Fibroblast of lung (primary cell): ENCODE data around the gene MRPL52. TPM values are rescaled to one million over a fixed set of nuclear protein-coding genes. Genes with fewer than 3 reads are reported as not detected.

Experiments used
- DNase-seq, 2 donors: peaks; one replicate each; pipeline versions ENCODE4 v3.0.0 to v3.0.0-alpha.2; 2010; ENCODE audit warnings: low read depth in 2 of 2
- H2AFZ ChIP-seq: 2 replicates; pipeline ENCODE4 v1.5.1; 2012; ENCODE audit warnings: low read length, control low read depth, inconsistent platforms
- H3K27ac ChIP-seq: 2 replicates; pipeline ENCODE4 v1.5.1; 2011; ENCODE audit warnings: low read length, control low read depth; ENCODE audit not compliant: insufficient read depth
- H3K27me3 ChIP-seq: 2 replicates; pipeline ENCODE4 v1.5.1; 2011; ENCODE audit warnings: mild to moderate bottlenecking, low read length; ENCODE audit not compliant: control insufficient read depth, insufficient read depth
- H3K36me3 ChIP-seq: 2 replicates; pipeline ENCODE4 v1.5.1; 2011; ENCODE audit warnings: low read length; ENCODE audit not compliant: control insufficient read depth, insufficient read depth
- H3K4me1 ChIP-seq: 2 replicates; pipeline ENCODE4 v1.5.1; 2011; ENCODE audit warnings: low read length; ENCODE audit not compliant: control insufficient read depth, insufficient read depth; ENCODE audit errors: extremely low read depth
- H3K4me2 ChIP-seq: 2 replicates; pipeline ENCODE4 v1.5.1; 2011; ENCODE audit warnings: low read length, control low read depth; ENCODE audit not compliant: insufficient read depth; ENCODE audit errors: extremely low read depth
- H3K4me3 ChIP-seq, 4 experiments: fragments of 200-600 bp in 1 of 4; sonication (generic) in 1 of 4; replicated peaks in 1 of 4; 2 replicates each; pipeline ENCODE4 v1.5.1; 2011 to 2016; ENCODE audit warnings: low read length in 4 of 4, low read depth in 3 of 4, mild to moderate bottlenecking in 3 of 4, control low read depth in 2 of 4, inconsistent platforms in 1 of 4, mixed read lengths in 1 of 4; ENCODE audit not compliant: insufficient read depth in 1 of 4; ENCODE audit errors: control extremely low read depth in 1 of 4
- H3K79me2 ChIP-seq: 2 replicates; pipeline ENCODE4 v1.5.1; 2012; ENCODE audit warnings: mild to moderate bottlenecking, low read length, inconsistent platforms; ENCODE audit not compliant: control insufficient read depth, insufficient read depth
- H3K9ac ChIP-seq: 2 replicates; pipeline ENCODE4 v1.5.1; 2011; ENCODE audit warnings: mild to moderate bottlenecking, low read length, control low read depth; ENCODE audit not compliant: insufficient read depth
- H3K9me3 ChIP-seq: 2 replicates; pipeline ENCODE4 v1.5.1; 2012; ENCODE audit warnings: low read depth, low read length; ENCODE audit not compliant: control insufficient read depth, insufficient read depth
- H4K20me1 ChIP-seq: 2 replicates; pipeline ENCODE4 v1.5.1; 2011; ENCODE audit warnings: low read length; ENCODE audit not compliant: control insufficient read depth, insufficient read depth; ENCODE audit errors: extremely low read depth
- EZH2 ChIP-seq: IDR thresholded peaks from 2 replicates; pipeline ENCODE4 v1.5.1; 2012; ENCODE audit warnings: low read length, control low read depth, mild to moderate bottlenecking; ENCODE audit errors: missing control alignments
- polyA plus RNA-seq, 2 donors: library from polyadenylated mRNA; depleted of rRNA in 1 of 2; stranded (reverse) in 1 of 2; unstranded in 1 of 2; fragments of >200 nt; gene quantifications; 2 replicates each; pipeline ENCODE4 v1.2.1, GENCODE V29; 2011 to 2012; ENCODE audit warnings: missing spikeins in 1 of 2
- total RNA-seq: library from RNA; depleted of rRNA; stranded (reverse); fragments of >200 nt; gene quantifications from 2 replicates; pipeline ENCODE4 v1.2.1, GENCODE V29; 2014
- TF ChIP-seq, protein P1 (sequence below), 2 donors: IDR thresholded peaks in 1 of 2; conservative IDR thresholded peaks in 1 of 2; 1 replicate in 1 of 2; 2 replicates in 1 of 2; pipeline ENCODE4 v1.5.1; 2011 to 2012; ENCODE audit warnings: low read length in 2 of 2, control low read depth in 1 of 2, inconsistent platforms in 1 of 2, low read depth in 1 of 2, mild to moderate bottlenecking in 1 of 2

MRPL52 gene
- total and polyA plus RNA-seq, 2 donors (not counting 1 experiment from before 2014, with no cell fraction given): 44.1 to 50.5 TPM

- no peak overlapping the region for H3K4me3 ChIP-seq
- H3K27me3 ChIP-seq: no peaks in the 10 kb centered on the region
- no peak for TF ChIP-seq EZH2
- TF ChIP-seq, protein P1, sequence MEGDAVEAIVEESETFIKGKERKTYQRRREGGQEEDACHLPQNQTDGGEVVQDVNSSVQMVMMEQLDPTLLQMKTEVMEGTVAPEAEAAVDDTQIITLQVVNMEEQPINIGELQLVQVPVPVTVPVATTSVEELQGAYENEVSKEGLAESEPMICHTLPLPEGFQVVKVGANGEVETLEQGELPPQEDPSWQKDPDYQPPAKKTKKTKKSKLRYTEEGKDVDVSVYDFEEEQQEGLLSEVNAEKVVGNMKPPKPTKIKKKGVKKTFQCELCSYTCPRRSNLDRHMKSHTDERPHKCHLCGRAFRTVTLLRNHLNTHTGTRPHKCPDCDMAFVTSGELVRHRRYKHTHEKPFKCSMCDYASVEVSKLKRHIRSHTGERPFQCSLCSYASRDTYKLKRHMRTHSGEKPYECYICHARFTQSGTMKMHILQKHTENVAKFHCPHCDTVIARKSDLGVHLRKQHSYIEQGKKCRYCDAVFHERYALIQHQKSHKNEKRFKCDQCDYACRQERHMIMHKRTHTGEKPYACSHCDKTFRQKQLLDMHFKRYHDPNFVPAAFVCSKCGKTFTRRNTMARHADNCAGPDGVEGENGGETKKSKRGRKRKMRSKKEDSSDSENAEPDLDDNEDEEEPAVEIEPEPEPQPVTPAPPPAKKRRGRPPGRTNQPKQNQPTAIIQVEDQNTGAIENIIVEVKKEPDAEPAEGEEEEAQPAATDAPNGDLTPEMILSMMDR (conservative IDR thresholded peaks at IDR 0.05 in 1 of 2, IDR thresholded peaks at IDR 0.05 in 1 of 2; ENCODE audit: low read depth in 1 of 2, low read length in 2 of 2): no peak
Observed at GRCh38 chr14:22807432-22808087, 22.1 kb upstream of the MRPL52 start.

DNA sequence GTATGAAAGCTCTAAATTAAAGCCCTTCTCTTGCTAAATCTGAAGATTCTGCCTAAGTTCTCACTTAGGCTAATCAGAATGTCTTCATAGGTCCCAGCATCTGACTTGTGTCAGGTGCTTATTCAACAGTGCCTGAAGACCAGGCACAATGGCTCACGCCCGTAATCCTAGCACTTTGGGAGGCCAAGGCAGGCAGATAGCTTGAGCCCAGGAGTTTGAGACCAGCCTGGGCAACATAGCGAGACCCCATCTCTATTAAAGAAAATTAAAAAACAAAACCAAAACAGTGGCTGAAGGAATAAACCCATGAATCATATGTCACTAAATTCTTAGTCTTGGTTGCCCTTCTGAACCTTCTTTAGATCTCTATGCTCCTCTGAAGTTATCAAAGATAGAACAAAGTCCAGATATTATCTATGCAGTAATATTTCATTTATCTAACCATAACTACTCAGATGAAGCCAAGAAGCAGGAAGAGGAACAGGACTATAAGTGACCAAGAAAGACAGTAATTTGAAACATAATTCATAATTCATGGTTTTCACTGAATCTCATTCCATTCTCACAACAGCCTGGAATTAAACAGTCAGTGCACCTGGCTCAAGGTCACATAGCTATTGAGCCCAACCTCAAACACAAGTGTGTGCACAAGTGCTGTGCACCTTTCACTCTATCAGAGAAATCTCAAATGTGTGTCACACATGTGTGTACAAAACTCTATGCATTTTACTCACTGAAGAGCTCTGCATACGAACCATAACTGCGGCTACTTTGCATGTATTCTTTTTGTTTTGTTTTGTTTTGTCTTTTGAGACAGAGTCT is 21.1 kb upstream of the MRPL52 start:
- Histone ChIP-seq H3K27me3 (no peaks in the 10 kb centered on the region), H3K36me3 (no peaks in the 10 kb centered on the region), H3K4me1 (no peaks in the 10 kb centered on the region), H3K9ac (no peak overlapping the region), H3K9me3 (no peaks in the 10 kb centered on the region), H3K4me3 (no peak overlapping the region), H3K79me2 (no peaks in the 10 kb centered on the region), H3K4me2 (no peak overlapping the region), H3K27ac (no peak overlapping the region), H4K20me1 (no peaks in the 10 kb centered on the region), H2AFZ (no peak overlapping the region)
- no peak for TF ChIP-seq EZH2
- TF ChIP-seq, protein P1 (conservative IDR thresholded peaks at IDR 0.05 in 1 of 2, IDR thresholded peaks at IDR 0.05 in 1 of 2; ENCODE audit: low read depth in 1 of 2, low read length in 2 of 2): no peak
- no peak for DNase-seq

More at GRCh38 chr14:22807432-22808087, 22.1 kb upstream of the MRPL52 start:
- no peaks in the 10 kb centered on the region for H3K4me1 ChIP-seq
- H3K79me2 ChIP-seq: no peaks in the 10 kb centered on the region
- no peak overlapping the region for H2AFZ ChIP-seq
- no peak overlapping the region for H3K9ac ChIP-seq
- H3K36me3 ChIP-seq: no peaks in the 10 kb centered on the region
- no peaks in the 10 kb centered on the region for H4K20me1 ChIP-seq
- no peaks in the 10 kb centered on the region for H3K9me3 ChIP-seq
- DNase-seq: no peak
- H3K4me2 ChIP-seq: no peak overlapping the region
- no peak overlapping the region for H3K27ac ChIP-seq

- no peaks in the 10 kb centered on the region for H3K79me2 ChIP-seq
- no peaks in the 10 kb centered on the region for H4K20me1 ChIP-seq
- TF ChIP-seq, protein P1 (conservative IDR thresholded peaks at IDR 0.05 in 1 of 2, IDR thresholded peaks at IDR 0.05 in 1 of 2; ENCODE audit: low read depth in 1 of 2, low read length in 2 of 2): no peak
- TF ChIP-seq EZH2: no peak
- no peak overlapping the region for H3K9ac ChIP-seq
- no peak overlapping the region for H3K4me2 ChIP-seq
- H3K4me1 ChIP-seq: no peaks in the 10 kb centered on the region
- no peak overlapping the region for H2AFZ ChIP-seq
- no peak overlapping the region for H3K27ac ChIP-seq
- H3K4me3 ChIP-seq: no peak overlapping the region
- no peaks in the 10 kb centered on the region for H3K9me3 ChIP-seq
- no peaks in the 10 kb centered on the region for H3K27me3 ChIP-seq
- peak in 1 of 2 donors; percentile 27 for DNase-seq
- no peaks in the 10 kb centered on the region for H3K36me3 ChIP-seq
Observed at GRCh38 chr14:22811722-22812121, 18.0 kb upstream of the MRPL52 start.
